ENCODE data around the gene CDH13.

The CDH13 gene

DNA sequence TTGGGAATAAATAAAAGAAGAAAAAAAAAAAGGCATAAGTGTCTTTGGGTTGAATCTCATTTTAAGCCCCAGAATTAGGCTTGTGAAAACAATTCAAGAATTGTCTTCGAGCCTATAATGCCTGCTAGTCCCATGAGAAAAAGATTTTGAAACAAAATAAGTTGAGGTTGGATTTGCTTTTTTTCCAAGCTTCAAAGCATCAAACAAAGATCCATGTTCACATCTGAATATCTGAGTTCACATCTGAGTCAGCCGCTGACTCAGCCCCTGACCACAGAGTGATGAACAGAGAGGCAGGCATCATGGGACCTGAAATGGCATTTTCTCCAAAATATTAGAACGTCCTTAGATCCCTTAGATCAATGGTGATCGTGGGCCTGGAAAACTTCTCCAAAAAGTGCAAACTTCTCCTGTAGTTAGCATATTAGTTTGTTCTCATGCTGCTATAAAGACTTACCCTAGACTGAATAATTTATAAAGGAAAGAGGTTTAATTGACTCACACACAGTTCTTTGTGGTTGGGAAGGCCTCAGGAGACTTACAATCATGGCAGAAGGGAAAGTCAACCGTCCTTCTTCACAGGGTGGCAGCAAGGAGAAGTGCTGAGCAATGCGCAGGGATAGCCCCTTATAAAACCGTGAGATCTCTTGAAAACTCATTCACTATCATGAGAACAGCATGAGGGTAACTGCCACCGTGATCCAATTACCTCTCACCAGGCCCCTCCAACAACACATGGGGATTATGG, 886.4 kb downstream of the CDH13 start:
- no peak for DNase-seq (ENCODE audit: low read depth)

DNA sequence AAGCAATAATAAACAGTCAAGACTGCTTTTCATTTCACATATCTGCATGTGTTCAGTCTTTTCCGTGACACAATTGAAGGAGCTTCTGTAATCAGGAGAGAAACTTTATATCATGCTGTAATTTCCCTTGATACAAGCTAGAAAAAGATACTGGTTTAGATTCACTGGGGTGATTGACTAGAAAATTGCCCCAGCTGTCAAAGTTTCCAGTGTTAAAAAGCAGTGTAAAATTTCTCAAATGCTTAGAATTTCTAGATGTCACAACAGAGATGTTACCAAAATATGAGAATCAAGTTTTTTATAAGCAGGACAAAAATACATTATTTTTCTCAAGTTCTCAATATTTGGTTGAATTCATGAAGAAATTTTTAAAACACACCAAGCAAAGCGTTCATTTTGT, 888.6 kb downstream of the CDH13 start:
- DNase-seq (ENCODE audit: low read depth), result no peak

DNA sequence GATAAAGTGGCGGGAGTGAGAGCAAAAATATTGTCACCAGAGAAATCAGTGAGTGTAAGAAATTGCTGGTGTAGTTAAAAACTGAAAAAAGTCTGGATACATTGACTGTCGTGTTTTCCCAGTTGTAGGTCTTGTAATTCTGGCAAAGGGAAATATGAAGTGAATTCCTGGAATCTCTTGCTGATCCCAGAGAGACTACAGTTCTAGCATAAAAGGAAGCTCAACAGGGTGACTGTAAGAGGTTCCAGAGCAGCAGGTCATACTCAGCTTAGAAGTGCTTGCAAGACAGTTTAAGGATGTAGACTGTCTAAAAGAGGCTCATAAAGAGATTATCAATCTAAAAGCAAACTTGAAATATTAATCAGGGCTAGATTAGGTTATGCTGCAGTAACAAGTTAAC, 890.2 kb downstream of the CDH13 start:
- DNase-seq (ENCODE audit: low read depth), result no peak

DNA sequence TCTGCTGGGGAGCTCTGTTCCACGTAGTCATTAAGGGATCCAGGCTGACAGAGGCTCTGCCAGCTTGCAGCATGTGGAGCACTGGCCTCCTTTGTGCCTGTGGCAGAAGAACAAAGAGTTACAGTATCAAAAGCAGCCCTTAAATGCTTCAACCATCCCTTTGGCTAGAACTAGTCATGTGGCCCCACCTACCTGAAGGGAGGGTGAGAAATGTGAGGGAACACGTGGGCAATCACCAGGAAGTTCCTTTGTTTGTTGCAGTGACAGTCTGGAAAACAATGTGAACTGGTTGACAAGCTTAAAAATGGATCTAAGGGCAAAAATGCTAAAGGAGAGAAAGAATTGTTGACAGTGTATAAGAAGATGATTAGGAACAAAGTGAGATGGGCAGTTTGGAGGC, 890.6 kb downstream of the CDH13 start:
- DNase-seq (ENCODE audit: low read depth), result no peak

DNA sequence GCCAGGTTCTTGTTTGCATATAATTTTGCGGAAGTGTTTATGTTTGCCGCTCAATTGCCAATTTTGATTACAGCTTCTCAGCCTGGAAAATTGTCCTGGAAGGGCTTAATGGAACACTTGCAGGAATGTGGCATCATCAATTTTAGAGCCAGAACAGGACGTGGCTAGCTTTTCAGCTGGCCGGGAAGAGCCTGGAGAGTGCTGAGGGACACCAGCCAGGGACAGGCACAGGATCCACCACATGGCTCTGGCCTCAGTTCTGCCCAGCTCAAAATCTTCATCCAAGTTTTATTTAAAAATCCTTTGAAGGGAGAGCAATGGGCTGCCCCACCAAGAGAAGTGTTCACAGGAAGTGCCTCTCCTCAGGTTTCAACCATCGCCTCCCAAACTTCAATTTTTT, 893.8 kb downstream of the CDH13 start:
- no peak for DNase-seq (ENCODE audit: low read depth)

DNA sequence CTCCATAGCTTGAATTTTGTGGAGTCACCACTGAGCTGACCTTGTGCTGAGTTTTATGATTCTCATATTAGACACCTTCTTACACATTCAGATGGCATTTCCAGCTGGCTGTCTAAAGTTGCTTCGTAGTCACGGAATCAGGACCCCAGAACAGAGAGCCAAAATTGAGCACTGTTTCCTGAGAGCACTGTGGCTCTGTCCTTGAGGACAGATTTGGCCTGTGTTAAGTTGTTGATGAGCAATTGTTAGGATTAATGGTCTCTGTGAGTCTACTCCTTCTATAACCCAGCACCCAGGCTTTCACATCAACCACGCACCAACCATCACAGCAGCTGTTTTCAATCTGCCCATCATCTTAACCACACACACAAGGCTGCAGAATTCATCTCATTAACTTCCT, 903.5 kb downstream of the CDH13 start:
- no peak for DNase-seq (ENCODE audit: low read depth)

DNA sequence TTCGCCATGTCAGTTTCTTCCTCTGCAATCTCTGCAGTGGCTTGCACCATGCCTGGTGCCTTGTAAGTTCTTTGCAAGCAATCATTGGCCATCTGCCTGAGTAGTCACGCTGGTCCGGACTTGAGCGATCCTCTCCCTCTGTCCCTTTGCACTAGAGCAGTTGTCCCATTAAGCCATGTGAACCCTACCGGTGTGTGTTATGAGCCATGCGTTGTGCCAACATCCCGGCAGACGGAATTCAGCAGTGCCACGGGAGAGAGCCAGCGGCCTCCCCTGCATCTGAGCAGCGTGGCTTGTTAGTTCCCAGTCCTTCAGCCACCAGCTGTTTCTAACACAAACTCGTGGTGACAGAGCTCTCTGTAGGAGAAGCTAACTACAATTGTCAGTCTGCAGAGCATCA, 905.9 kb downstream of the CDH13 start:
- DNase-seq (ENCODE audit: low read depth), result no peak

DNA sequence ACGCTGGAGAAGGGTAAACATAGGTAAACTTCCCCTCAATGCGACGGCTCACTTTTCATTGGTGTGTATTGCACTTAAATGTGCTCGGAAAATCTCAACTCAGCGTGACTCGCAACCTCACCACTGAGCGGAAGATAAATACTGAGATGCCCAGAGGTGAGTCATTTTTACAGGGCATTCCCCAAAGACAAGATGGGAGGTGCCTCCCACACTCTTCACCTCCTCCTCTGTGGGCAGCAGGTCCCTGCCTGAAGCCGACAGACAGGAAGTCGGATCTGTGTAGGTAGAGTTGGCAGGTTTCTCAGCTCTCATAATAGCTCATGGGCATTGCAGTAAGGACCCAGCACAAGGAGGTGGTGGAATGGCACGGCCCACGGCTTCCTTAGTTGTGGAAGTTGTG, 906.4 kb downstream of the CDH13 start:
- no peak for DNase-seq (ENCODE audit: low read depth)

DNA sequence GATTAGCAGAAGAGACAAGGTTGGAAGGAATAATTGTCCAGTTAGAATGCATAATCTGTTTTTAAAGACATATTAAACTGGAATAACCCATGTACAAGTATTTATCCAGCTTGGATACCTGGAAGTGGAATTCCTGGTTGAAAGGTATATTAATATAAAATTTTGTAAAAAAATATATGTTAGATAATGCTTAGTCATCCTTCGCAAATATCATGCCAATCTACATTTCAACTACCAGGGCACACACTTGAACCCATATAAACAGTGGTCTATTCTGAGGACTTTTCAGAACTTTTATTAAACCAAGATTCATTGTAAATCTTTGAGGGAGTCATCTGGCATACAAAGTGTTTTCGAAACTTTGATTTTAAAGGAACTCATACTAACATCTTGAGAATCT, 911.9 kb downstream of the CDH13 start:
- DNase-seq (ENCODE audit: low read depth), result no peak

DNA sequence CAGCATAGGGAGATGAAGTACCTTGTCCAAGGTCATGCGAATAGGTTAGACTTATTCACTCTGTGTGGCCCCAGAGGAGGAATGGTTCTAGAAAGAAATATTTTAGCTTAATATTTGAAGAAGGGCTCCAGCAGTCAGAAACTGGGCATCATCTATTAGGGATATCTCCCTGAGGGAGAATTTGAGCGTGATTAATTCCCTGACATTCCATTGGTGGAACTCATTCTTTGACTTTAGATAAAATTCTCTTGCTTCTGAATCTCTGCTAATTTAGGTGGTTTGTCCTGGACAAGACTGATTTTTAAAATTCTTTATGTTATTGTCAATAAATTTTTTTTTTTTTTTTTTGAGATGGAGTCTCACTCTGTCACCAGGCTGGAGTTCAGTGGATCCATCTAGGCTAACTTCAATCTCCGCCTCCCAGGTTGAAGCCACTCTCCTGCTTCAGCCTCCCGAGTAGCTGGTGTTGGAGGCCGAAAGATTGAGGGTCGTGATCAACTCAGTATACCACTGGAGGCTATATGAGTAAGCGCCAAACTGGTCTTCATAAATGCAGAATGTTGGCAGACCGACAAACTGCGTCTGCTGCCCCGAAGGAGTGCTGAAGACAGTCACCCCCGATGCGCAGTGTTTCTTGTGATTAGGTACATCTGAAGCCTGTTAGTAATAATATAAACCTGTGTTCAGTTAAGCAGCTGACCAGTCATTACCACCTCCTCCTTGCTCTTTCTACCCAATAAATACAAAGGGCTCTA, 913.1 kb downstream of the CDH13 start:
- DNase-seq (ENCODE audit: low read depth), result no peak

DNA sequence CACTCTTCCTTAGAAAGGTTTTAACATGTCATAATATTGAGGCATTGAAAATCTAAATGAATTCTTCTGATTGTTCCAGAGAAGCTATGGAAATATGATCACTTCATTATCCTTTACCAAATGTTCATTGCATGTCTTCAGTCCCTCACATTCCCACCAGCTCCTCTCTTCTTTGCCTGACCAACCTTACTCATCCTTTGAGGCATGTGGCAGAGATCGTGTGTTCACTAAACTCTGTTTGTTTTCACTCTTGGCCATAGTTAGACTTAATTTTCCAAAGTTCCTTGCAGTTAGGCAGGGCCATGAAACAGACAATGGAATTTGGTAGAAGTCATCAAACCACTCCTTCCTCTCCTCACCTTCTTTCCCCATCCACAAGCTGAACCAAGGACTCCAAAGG, 914.5 kb downstream of the CDH13 start:
- no peak for DNase-seq (ENCODE audit: low read depth)

DNA sequence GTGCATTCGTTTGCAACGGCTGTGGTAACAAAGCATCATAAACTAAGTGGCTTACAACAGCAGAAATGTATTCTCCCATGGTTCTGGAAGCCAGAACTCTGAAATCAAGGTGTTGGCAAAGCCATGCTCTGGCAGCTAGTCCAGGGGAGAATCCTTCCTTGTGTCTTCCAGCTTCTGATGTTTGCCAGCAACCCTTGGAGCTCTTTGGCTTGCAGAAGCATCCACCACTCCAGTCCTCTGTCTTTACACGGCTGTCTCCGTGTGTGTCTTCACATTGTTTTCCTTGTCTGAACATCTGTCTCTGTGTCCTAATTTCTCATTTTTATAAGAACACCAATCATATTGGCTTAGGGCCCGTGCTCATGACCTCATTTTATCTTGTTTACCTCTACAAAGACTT, 915.7 kb downstream of the CDH13 start:
- DNase-seq (ENCODE audit: low read depth), result no peak

DNA sequence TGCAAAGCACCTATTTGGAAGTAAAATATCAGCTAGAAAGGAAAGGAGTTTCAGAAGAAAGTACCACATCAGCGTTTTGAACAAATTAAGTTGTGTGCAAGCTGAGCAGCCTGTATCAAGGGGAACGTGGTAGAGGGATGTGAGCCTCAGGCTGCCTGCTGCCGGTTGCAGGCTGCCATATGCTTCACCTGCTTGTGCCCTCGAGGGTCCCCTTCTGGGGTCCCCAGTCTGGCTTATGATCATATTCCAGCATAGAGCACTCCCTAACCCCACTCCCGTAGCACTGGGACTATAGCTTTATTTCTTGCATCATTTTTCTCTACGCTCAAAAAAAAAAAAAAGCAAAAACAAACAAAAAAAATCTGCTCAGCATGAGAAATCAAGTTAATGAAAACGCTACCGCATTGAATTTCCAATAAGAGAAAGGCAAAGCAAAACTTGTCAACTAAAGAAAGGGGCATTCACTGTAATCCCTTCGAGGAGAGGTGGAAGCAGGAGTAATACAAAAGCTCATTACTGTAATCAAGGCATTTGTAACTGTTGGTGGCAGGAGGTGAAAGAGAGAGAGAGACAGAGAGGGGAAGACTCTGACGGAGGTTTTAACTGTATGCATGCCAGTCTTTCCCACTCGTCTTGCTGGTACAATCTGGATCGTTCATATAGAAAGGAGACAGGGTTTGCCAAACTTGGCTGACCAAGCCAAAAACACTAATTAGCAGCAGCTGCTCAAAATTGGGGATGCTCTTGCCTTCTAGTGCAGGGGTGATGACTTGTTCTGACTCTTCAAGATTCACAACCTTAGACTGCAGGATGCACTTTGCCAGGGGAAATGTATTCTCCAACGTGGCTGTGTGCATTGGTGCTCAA, 922.8 kb downstream of the CDH13 start:
- DNase-seq (ENCODE audit: low read depth), result no peak

DNA sequence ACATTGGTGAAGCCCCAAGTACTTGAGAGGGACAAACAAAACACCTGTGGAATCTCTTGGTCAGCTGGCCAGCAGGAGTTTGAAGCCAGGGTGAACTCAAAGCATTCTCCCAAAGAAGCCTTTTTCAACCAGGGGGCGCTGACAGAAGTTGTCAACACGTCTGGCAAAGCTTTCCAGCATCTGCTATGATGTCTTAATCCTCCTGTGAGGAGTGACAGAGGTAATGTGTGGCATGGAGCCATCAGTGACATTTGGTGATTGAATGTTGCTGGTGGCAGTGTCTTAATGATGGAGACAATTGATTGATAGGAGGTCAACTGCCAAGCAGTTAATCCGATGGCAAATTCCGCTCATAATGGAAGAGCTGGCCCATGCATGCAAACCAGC, 923.4 kb downstream of the CDH13 start:
- no peak for DNase-seq (ENCODE audit: low read depth)

DNA sequence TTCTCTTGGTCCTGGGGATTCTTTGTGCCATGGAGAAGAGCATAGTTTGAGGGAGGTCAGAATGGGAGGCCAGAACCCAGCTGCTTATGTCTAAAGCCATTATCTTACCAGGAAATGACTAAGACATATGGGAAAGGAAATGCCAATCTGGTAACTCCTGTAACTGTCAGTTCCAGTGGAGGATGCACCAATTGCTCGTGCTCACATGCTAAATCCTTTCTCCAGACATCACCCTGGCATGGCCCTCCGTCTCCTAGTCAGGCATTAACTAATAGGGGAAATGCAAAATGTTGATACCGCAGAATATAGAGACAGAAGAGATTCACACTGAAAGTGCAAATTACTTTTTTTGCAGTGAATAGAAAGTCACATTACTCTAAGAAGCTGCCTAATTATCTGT, 925.5 kb downstream of the CDH13 start:
- DNase-seq (ENCODE audit: low read depth), result no peak

DNA sequence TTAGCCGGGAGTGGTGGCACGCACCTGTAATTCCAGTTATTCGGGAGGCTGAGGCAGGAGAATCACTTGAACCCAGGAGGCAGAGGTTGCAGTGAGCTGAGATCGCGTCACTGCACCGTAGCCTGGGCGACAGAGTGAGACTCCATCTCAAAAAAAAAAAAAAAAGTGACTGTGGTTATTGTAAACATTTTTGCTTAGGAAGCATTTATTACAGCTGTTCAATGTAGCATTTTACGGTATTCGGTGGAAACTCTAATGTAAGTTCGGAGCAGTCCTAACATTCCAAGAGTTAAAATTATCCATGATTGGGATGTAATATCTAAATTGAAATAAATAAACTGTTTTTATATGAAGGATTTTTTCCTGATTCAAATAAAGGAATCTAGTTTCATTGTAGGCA, 926.2 kb downstream of the CDH13 start:
- no peak for DNase-seq (ENCODE audit: low read depth)

DNA sequence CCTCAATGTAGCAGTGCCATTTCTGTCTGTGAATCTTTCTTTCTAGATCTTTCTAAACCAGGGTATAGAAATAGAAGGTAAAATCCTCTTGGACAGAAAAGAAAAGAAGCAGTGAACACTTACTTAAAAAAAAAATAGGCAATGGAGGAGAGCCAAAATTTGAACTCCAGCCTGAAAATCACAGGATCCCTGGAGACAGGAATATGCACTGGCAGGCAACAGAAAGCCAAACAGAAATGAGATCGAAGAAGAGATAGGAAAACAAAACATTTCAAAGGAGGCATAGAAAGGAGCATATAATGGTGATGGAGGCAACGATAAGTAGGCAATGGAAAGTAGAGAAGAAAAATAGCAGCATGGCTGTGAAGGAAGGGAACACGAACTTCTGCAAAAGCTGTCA, 927.3 kb downstream of the CDH13 start:
- DNase-seq (ENCODE audit: low read depth), result no peak

DNA sequence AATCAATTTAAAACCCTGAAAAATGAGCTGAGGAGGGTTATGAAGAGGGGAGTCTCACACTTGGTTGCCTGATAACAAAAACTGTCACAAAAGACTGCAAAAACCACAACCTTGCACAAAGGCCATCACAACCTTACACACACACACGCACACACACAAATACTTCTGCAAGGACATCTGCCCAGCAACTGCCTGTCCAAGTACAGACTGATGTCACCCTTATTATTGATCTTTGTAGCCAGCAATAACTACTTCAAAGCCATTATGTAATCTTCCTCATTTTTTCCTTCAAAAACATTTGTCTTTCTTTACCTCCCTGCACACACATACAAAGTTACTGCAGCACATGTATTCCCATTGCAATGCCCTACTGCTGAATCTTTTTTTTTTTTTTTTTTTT, 927.8 kb downstream of the CDH13 start:
- DNase-seq (ENCODE audit: low read depth), result no peak

DNA sequence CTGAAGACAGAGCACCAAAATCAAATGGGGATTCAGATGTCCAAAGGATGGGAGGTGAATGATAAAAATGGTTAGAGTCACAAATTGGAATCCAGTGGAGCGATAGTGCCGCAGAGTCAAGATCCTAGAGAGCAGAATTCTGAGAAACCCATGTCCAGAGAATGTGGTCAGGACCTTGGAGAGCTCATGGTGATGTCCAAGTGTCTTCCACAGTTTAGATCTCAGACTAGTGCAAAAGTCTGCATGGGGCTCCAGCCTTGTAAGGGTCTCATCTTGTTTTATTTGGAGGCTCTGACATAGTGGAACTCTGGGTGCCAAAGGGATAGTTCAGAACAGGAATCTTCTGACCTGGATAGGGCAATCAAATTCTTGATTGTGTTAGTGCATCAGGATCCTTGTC, 935.1 kb downstream of the CDH13 start:
- DNase-seq (ENCODE audit: low read depth), result no peak

DNA sequence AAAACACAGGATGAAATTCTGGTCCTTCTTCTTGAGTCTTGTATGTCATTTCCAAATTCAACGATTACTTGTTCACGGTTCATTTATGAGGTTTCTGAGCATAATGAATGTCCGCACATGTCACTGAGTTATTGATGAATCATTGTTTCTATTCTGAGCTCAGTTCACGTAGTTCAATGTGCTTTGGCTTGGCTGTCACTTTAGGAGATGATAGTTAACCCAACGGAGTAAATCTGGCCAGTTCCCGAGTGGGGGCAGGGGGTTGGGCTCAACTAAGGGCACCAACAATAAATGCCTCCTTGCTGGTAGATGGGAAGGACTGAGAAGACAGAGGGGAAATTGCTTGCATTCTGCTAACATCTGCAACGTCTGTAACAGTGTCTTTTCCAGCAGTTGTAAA, 941.6 kb downstream of the CDH13 start:
- no peak for DNase-seq (ENCODE audit: low read depth)

DNA sequence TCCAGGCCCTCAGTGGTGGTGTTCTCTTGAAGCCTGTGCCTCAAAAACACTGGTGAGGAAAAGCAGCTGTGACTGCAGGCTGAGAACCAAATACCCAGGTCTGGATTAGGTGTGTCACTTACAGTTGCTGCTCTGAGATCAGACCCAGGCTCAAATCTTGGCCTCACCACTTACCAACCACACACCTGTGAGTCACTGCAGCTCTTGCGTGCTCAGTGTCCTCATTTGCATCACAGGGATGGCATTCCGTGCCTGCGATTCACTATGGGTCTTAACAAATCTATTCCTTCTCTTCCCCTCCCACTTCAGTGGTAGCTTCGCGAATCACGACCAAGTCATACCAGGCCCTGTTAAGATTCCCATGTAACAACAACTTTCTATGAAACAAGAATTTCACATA, 947.6 kb downstream of the CDH13 start:
- no peak for DNase-seq (ENCODE audit: low read depth)

DNA sequence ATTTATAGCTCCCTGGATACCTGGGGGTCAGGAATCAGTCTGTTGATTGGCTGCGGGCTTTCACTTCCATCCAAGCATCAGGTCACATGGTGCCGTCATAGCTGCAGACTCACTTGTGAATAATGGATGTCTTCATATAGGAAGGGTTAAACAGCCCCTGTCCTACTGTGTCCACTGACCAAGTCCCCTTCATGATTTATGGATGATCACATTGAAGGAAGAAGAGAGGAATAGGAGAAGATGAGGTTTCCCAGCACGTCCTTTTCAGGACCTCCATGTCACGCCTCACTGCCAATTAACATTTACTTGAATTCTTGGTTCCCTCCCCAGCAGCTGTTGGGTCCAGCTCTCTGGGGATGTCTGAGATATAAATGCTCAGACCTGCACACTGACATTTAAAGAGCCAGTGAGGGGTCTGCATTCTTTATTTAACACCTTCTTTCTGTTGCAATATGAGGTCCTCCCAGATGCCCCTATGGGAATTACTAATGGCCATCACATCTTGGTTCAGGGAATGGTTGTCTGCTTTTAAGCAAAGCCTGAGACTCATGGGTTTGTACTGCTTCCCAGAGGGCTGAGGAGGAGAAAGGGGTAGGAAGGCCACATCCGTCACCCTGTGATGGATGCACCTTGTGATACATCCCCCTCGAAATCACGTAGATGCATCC, 950.4 kb downstream of the CDH13 start:
- DNase-seq (ENCODE audit: low read depth), result no peak

All from activated T-cell treated with anti-CD3 and anti-CD28 coated beads for 24 hours (primary cell).